HG02571 (cell line): ENCODE results near the gene ATOH8.
"Not testable (repeated sequence)": the region's sequence is repeated elsewhere in the genome, so short reads cannot be mapped to it uniquely, and the experiment has no call there.

Experiments
- ATAC-seq: cut with Tn5 transposase; IDR thresholded peaks from one replicate; pipeline ENCODE4 v1.9.1; 2021; ENCODE audit warnings: mild to moderate bottlenecking, moderate library complexity; ENCODE audit not compliant: unreplicated experiment

Gene ATOH8

GRCh38 chr2:85822766-85823165 is 69.0 kb downstream of the ATOH8 start:
- ATAC-seq = no peak

- ATAC-seq = no peak
These were observed 70.2 kb downstream of the ATOH8 start for GRCh38 chr2:85823951-85824350.

- no peak for ATAC-seq
These were observed 73.4 kb downstream of the ATOH8 start for GRCh38 chr2:85826990-85827878.

- ATAC-seq = no peak
These were observed 74.2 kb downstream of the ATOH8 start for GRCh38 chr2:85827879-85828569.

- no peak for ATAC-seq
These were observed 74.9 kb downstream of the ATOH8 start for GRCh38 chr2:85828725-85829124.

GRCh38 chr2:85829394-85829793 is 75.6 kb downstream of the ATOH8 start:
- not testable (repeated sequence) for ATAC-seq

GRCh38 chr2:85830645-85831044 is 76.9 kb downstream of the ATOH8 start:
- ATAC-seq = no peak

GRCh38 chr2:85831735-85832134 is 77.9 kb downstream of the ATOH8 start:
- ATAC-seq = no peak

GRCh38 chr2:85834466-85834865 is 80.7 kb downstream of the ATOH8 start:
- no peak for ATAC-seq
